ENCODE data around the gene CD226.
"Not testable (repeated sequence)": the region's sequence is repeated elsewhere in the genome, so short reads cannot be mapped to it uniquely, and the experiment has no call there.

The CD226 gene

DNA sequence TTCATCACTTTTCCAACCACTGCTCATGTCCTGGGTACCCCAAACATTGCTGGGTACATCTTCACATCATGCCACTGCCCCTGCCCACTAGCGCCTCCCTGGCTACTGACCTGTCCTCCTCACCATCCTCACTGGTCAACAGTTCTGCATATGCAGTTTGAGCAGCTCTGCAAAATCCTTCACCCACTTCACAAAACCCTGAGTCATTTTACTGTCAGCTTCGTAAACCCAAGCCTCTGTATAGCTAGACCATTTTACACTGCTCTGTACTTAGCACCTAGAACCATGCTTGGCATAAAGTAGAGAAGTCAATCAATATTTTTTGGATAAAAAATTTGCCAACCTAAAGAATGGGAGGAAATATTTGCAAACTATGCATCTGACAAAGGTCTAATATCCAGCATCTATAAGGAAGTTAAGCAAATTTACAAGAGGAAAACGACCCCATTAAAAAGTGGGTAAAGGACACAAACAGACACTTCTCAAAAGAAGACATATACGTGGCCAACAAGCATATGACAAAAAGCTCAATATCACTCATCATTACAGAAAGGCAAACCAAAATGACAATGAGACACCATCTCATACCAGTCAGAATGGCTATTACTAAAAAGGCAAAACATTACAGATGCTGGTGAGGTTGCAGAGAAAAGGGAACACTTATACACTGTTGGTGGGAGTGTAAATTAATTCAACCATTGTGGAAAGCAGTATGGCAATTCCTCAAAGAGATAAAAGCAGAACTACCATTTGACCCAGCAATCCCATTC, 48.3 kb downstream of the CD226 start:
- not testable (repeated sequence) for DNase-seq

DNA sequence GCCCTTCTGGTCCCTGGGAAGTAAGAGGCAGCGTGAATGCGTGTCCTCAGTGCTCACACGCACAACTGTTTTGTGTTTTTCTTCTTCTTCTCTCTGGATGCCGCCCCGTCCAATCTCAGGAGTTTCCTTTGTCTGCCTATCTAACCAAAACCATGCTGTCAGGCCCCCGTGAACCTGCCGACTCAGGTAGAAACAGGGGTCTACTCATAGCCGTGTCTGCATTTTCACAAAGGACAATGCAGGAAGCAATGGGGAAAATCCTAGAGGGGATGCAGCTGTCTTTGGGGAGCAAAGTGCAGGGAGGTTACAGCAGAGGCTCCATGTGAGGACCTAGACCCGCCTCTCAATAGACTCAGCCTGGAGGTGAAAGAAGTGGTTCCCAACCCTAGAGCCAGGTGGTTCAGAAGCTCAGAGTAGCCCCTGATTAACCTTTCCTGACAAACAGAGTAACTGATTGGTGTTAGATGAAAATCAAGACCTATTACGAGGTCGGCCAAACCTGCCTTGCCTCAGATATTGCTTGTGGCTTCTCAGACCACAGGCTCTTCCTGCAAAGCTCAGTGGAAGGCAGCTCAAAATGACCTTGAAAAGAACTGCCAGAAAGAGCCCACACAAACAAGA, 49.3 kb downstream of the CD226 start:
- DNase-seq: no peak

GRCh38 chr18:69897397-69898108, 50.1 kb downstream of the CD226 start:
- DNase-seq: no peak

- no peak for DNase-seq
These were observed 52.3 kb downstream of the CD226 start for GRCh38 chr18:69895066-69896047.

DNA sequence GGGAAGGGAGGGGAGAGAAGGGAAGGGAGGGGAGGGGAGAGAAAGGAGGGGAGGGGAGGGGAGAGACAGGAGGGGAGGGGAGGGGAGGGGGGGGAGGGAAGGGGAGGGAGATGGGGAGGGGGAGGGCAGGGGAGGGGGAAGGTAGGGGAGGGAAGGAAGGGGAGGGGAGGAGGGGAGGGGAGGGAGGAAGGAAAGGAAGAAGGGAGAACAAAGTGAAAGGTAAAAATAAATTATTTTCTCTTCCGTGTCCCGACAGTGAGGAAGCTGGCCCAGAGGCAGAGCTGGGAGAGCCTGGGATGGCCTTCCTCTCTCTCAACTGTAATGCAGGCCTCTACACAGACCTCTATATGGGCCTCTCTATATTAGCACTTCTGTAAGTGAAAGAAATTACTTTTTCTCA, 53.2 kb downstream of the CD226 start:
- no peak for DNase-seq

GRCh38 chr18:69890558-69890957, 57.1 kb downstream of the CD226 start:
- DNase-seq: no peak

DNA sequence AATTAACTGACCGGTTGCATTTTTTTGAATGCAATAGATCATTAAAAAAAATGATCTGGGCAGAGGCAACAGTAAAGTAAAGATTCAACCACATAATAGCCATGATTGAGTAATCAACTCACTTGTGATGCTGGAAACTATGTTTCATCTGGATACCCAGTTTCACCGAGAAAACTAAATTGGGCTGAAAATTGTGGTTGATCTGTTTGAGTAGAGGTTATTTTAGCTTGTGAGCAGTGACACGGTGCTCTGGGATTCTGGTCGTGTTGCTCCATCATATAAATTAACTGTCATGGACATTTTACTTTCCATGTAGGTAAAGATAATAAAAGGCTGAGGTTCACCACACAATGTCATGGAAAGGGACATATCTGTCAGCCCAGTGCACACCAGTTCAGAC, 58.7 kb downstream of the CD226 start:
- no peak for DNase-seq

- DNase-seq: no peak
These were observed 60.4 kb downstream of the CD226 start for GRCh38 chr18:69887256-69887655.

- DNase-seq: no peak
These were observed 61.7 kb downstream of the CD226 start for GRCh38 chr18:69885841-69886531.

- DNase-seq: no peak
These were observed 62.3 kb downstream of the CD226 start for GRCh38 chr18:69885355-69885754.

DNA sequence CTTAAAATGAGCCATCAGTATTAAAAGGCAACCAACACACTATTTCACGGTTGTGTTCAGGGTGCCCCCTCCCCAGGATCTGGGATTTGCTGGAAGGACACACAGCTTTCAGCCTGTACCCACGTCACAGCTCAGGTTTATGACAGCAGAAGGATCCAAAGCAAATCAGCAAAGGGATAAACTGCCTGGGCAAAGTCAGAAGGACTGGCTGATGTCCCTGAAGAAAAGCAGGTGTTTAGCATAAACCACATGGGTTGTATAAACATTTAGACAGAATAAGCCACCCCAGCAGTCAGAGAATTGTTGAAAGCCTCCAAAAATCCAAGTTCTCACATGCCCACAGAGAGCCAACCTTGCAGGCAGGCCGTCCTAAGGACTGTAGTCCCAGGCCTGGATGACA, 63.9 kb downstream of the CD226 start:
- DNase-seq: no peak

DNA sequence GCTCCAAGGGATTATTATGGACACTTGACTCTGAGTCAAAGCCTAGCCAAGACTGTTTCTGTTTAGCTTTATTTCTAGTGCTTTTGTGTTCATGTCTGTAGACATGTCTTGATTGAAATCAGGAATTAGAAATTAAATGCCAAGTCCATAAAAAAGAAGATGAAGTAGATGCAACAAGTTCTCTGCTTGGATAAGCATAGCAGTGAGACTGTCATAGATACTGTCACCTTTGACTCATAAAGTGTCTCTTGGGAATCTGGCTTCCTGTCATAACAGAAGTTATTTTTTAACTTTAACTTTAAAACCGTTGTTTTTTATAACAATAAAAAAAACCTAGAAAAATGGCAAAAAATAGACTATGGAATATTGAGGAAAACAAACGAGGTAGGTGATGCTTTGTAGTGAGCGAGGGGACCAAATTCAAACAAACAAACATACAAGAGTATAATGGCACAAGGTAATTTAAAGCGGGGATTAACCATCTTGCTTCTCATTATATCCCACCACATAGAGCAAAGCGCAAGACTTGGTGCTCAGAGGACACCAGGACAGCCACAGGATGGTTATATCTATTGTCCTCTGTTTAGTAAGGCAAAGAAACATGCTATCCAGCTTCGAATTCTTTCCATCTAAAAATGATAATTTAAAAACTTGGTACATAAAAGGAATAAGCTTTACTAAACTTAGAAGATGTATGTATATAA, 64.6 kb downstream of the CD226 start:
- DNase-seq: no peak

GRCh38 chr18:69880083-69880482, 67.6 kb downstream of the CD226 start:
- no peak for DNase-seq

GRCh38 chr18:69879051-69879450, 68.6 kb downstream of the CD226 start:
- DNase-seq: not testable (repeated sequence)

- DNase-seq: no peak
These were observed 69.3 kb downstream of the CD226 start for GRCh38 chr18:69878213-69878933.

- no peak for DNase-seq
These were observed 71.2 kb downstream of the CD226 start for GRCh38 chr18:69876490-69876889.

DNA sequence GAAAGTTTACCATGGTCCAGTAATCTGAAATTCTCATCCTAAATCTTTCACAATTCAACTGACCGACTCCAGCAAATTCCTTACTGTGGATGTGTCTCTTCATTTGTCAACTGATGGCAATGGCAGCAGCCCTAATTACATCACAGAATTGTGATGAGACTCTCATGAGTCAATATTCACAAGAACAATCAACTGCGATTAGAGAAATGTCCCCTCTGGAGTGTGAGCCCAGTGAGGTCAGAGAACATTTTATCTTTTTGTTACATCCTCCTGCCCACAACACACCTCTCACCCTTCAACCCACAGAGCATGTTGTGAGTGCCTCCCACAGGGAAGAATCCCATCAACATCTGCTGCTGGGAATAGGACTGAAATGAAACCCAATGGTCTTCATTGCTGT, 73.6 kb downstream of the CD226 start:
- DNase-seq: peak; percentile 7

GRCh38 chr18:69872661-69873060, 75.0 kb downstream of the CD226 start:
- no peak for DNase-seq

DNA sequence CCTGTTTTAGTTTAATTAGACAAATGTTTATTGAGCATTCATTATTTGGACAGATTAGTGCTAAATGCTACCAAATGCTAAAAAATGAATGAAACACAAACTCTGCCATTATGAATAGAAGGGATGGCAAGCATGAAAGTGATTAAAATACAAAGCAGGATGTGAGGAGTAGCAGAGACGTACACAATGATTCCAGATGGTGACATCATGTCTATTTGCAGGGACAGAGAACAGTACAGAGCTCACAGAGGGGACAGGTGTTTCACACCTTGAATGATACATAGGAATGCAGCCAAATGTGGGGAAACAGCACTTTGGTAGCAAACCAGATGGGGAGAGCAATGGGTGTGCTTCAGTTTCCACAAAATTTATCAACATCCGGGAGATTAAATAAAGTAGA, 76.3 kb downstream of the CD226 start:
- DNase-seq: no peak

DNA sequence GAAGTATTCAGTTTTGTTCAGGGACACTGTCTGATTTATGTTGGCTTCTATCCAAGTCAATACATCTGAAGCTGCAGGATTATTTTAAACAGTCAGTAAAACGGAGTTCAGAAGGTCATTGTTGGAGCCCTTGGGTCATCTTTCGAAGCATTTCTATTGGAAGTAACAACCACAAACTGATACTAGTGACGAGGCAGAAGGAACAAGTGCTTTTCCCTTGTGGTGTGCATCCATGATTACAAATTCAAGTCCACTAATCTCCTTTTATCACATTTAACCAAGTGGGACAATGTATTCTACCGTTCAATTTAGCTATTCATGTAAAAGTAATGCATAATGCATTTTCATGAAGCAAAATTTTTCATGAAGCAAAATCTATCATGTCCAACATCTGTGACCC, 76.9 kb downstream of the CD226 start:
- DNase-seq: no peak

- DNase-seq: no peak
These were observed 81.5 kb downstream of the CD226 start for GRCh38 chr18:69866212-69866611.

All from EL (cell line).